ENCODE data around the gene PNPLA6.

GRCh38 chr19:7497292-7497691 is 38.2 kb upstream of the PNPLA6 start:
- TF ChIP-seq POLR2A (IDR thresholded peaks at IDR 0.05; ENCODE audit: low read length) (no peak), GATA1 (IDR thresholded peaks at IDR 0.05; ENCODE audit: low read depth, low read length) (no peak)
